DOHH2 (cell line): ENCODE data around the gene OR52N2.

Experiments
- H3F3A ChIP-seq: fragments of 200-600 bp; sonication (generic), shearing (Covaris generic); 2 replicates; pipeline ENCODE4 v1.6.0; 2016; ENCODE audit warnings: antibody characterized with exemption, mild to moderate bottlenecking; ENCODE audit not compliant: control insufficient read depth, insufficient read depth
- H3K27ac ChIP-seq: fragments of 200-600 bp; sonication (generic); 2 replicates; pipeline ENCODE4 v1.5.1; 2014; ENCODE audit warnings: low read depth, mild to moderate bottlenecking, low read length, moderate library complexity
- H3K27me3 ChIP-seq: fragments of 200-600 bp; sonication (generic); 2 replicates; pipeline ENCODE4 v1.6.1; 2014; ENCODE audit warnings: mild to moderate bottlenecking, low read length, mixed read lengths; ENCODE audit not compliant: control insufficient read depth
- H3K36me3 ChIP-seq: fragments of 200-600 bp; sonication (generic); 2 replicates; pipeline ENCODE4 v1.6.1; 2014; ENCODE audit warnings: mild to moderate bottlenecking, low read length, moderate library complexity, mixed read lengths; ENCODE audit not compliant: control insufficient read depth
- H3K4me1 ChIP-seq: fragments of 200-600 bp; sonication (generic); 2 replicates; pipeline ENCODE4 v1.6.1; 2014; ENCODE audit warnings: mild to moderate bottlenecking, low read length, mixed read lengths; ENCODE audit not compliant: control insufficient read depth
- H3K4me2 ChIP-seq: fragments of 200-600 bp; sonication (generic); 2 replicates; pipeline ENCODE4 v1.6.0; 2014; ENCODE audit warnings: mild to moderate bottlenecking, low read length, moderate library complexity
- H3K4me3 ChIP-seq: fragments of 200-600 bp; sonication (generic); 2 replicates; pipeline ENCODE4 v1.5.1; 2014; ENCODE audit warnings: mild to moderate bottlenecking, low read length, mixed read lengths
- H3K79me2 ChIP-seq: fragments of 200-600 bp; sonication (generic); 2 replicates; pipeline ENCODE4 v1.6.1; 2014; ENCODE audit warnings: mild to moderate bottlenecking, low read length, mixed read lengths; ENCODE audit not compliant: control insufficient read depth
- H3K9me2 ChIP-seq: fragments of 200-600 bp; sonication (generic); replicated peaks from 2 replicates; pipeline ENCODE4 v1.6.1; 2014; ENCODE audit warnings: mild to moderate bottlenecking, low read length, mixed read lengths; ENCODE audit not compliant: control insufficient read depth
- H3K9me3 ChIP-seq: fragments of 200-600 bp; sonication (generic); 2 replicates; pipeline ENCODE4 v1.6.1; 2014; ENCODE audit warnings: antibody characterized with exemption, low read length, mixed read lengths; ENCODE audit not compliant: control insufficient read depth, insufficient read depth
- H4K20me1 ChIP-seq: fragments of 200-600 bp; sonication (generic); 2 replicates; pipeline ENCODE4 v1.6.0; 2014; ENCODE audit warnings: low read depth, mild to moderate bottlenecking, antibody characterized with exemption, low read length, moderate library complexity; ENCODE audit not compliant: control insufficient read depth, insufficient read depth
- EZH2phosphoT487 ChIP-seq: fragments of 200-600 bp; sonication (generic); IDR thresholded peaks from 2 replicates; pipeline ENCODE4 v1.6.1; 2017; ENCODE audit warnings: borderline replicate concordance, mild to moderate bottlenecking, antibody characterized with exemption, low read length, moderate library complexity, mixed read lengths
- TF ChIP-seq, protein P1 (sequence below): fragments of 200-600 bp; sonication (generic); IDR thresholded peaks from one replicate; pipeline ENCODE4 v1.5.1; 2014; ENCODE audit warnings: antibody characterized with exemption, mild to moderate bottlenecking, low read depth, low read length; ENCODE audit not compliant: poor library complexity, severe bottlenecking

OR52N2 gene

DNA sequence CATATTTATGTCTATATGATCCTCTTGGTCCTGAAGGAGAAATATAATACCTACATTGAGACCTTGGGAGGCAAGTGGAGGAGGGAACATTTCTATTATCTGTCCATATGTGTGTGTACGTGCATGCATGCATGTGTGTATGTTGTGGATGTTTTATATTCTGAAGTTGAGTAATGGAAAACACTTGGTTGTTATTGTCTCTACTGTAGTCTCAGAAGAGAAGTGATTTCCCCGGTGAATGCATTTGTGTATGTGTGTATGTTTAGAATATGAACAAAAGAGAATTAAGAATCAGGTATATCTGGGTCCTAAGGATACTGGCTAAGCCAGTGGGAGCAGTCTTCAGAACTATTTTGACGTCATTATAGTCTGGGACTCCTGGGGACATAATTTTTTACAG, 17.6 kb upstream of the OR52N2 start, which contains the start of gene OR52N1:
OR52N1 (minus strand) TSS at position 101 of the 400 bp plus-strand sequence. CDS start 2,449 bp downstream, outside the sequence.
- Histone ChIP-seq H3K36me3 (no peaks in the 10 kb centered on the region), H3K27me3 (no peaks in the 10 kb centered on the region), H3K4me1 (no peaks in the 10 kb centered on the region), H3K79me2 (no peaks in the 10 kb centered on the region), H3K4me2 (no peak within 1 kb of the TSS), H3F3A (no peaks in the 10 kb centered on the region), H3K9me3 (no peaks in the 10 kb centered on the region), H4K20me1 (no peaks in the 10 kb centered on the region), H3K27ac (no peak within 1 kb of the TSS), H3K9me2 (no peaks in the 10 kb centered on the region), H3K4me3 (no peak within 1 kb of the TSS)
- no peak for TF ChIP-seq EZH2phosphoT487
- TF ChIP-seq, protein P1, sequence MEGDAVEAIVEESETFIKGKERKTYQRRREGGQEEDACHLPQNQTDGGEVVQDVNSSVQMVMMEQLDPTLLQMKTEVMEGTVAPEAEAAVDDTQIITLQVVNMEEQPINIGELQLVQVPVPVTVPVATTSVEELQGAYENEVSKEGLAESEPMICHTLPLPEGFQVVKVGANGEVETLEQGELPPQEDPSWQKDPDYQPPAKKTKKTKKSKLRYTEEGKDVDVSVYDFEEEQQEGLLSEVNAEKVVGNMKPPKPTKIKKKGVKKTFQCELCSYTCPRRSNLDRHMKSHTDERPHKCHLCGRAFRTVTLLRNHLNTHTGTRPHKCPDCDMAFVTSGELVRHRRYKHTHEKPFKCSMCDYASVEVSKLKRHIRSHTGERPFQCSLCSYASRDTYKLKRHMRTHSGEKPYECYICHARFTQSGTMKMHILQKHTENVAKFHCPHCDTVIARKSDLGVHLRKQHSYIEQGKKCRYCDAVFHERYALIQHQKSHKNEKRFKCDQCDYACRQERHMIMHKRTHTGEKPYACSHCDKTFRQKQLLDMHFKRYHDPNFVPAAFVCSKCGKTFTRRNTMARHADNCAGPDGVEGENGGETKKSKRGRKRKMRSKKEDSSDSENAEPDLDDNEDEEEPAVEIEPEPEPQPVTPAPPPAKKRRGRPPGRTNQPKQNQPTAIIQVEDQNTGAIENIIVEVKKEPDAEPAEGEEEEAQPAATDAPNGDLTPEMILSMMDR, result no peak

DNA sequence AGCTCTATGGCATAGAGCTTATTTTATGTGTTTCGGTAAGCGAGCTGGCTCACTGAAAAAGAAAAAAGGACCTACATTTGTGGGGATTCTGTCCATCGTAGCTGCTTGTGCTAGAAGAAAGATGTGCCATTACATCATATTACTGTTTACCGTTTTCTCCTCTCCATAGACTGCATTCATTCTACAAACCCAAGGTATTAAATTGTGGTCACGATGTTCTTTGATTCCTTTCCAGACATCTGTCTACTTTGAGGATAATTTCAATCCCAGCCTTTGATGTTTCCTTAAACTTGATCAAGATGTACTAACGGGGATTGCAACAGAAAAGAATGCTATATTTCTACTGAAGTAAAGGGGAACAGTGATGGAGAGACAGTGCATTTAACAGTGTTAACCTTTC, 12.2 kb upstream of the OR52N2 start:
- Histone ChIP-seq H3K4me2 (no peak overlapping the region), H3K27me3 (no peaks in the 10 kb centered on the region), H3F3A (no peaks in the 10 kb centered on the region), H4K20me1 (no peaks in the 10 kb centered on the region), H3K9me3 (no peaks in the 10 kb centered on the region), H3K9me2 (no peaks in the 10 kb centered on the region), H3K4me1 (no peaks in the 10 kb centered on the region), H3K36me3 (no peaks in the 10 kb centered on the region), H3K4me3 (no peak overlapping the region), H3K27ac (no peak overlapping the region), H3K79me2 (no peaks in the 10 kb centered on the region)
- TF ChIP-seq EZH2phosphoT487, result no peak
- TF ChIP-seq, protein P1, result no peak

DNA sequence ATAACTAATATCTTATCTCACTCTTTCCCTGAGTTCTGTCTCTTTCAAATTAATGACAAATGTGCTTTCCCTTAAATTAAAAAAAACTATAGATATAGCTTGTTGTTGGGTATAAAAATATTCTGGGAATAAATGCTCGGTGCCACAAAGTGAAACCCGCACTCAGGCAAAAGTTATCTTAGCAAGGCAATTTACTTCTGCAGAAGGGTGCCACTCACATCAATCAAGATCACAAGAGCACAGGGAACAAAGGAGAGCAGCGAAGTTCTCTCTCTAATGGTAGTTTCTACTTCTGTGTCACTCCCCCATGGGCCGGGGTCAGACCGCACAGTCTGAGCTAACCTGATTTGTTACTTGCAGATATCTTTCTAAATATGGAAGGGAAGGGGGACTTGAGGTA, 4.7 kb upstream of the OR52N2 start:
- Histone ChIP-seq H3K27me3 (0 out of 2 replicates have a peak, but pooled peaks cover 3% of the 10 kb centered on the region), H3K4me1 (no peaks in the 10 kb centered on the region), H3K27ac (no peak overlapping the region), H4K20me1 (no peaks in the 10 kb centered on the region), H3F3A (no peaks in the 10 kb centered on the region), H3K4me3 (no peak overlapping the region), H3K9me3 (no peaks in the 10 kb centered on the region), H3K79me2 (no peaks in the 10 kb centered on the region), H3K4me2 (no peak overlapping the region), H3K9me2 (no peaks in the 10 kb centered on the region), H3K36me3 (no peaks in the 10 kb centered on the region)
- TF ChIP-seq EZH2phosphoT487, result no peak
- TF ChIP-seq, protein P1, result no peak

DNA sequence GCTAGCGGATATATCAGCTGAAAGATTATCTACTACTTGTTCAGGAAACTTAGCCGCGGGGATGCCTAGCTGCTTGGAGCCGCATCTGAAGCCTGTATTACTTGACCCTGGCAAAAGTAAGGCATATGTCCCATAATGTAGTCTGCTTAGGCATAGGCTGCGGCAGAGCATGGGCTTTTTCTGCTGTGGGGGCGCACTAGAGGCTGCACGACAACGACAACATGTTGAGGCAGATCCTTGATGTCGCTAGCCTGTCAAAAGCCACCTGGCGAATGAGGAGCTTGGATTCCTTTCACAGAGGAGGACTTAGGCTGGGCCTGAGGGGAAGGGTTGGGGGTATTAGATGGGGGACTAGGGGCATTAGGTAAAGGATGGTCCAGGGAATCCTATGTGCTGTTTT, 1.1 kb upstream of the OR52N2 start:
- TF ChIP-seq, protein P1, result no peak
- TF ChIP-seq EZH2phosphoT487, result no peak
- no peak overlapping the region for H3K4me3 ChIP-seq
- H3K9me2 ChIP-seq, result no peaks in the 10 kb centered on the region
- no peak overlapping the region for H3K27ac ChIP-seq
- H3K4me2 ChIP-seq, result no peak overlapping the region
- no peaks in the 10 kb centered on the region for H3K36me3 ChIP-seq
- H4K20me1 ChIP-seq, result no peaks in the 10 kb centered on the region
- H3K9me3 ChIP-seq, result no peaks in the 10 kb centered on the region
- no peaks in the 10 kb centered on the region for H3K4me1 ChIP-seq
- H3F3A ChIP-seq, result no peaks in the 10 kb centered on the region
- H3K79me2 ChIP-seq, result no peaks in the 10 kb centered on the region
- H3K27me3 ChIP-seq, result 0 out of 2 replicates have a peak, but pooled peaks cover 3% of the 10 kb centered on the region
